Suprapubic skin (tissue), 3 donors: ENCODE data around the gene ETS1.

Experiments
- POLR2A ChIP-seq, 2 donors: fragments of 450-650 bp; IDR thresholded peaks; one replicate each; pipeline ENCODE4 v1.6.1; 2017; ENCODE audit warnings: antibody characterized with exemption in 2 of 2, mild to moderate bottlenecking in 2 of 2, moderate library complexity in 2 of 2
- TF ChIP-seq, protein P1 (sequence below), 2 donors: fragments of 200-600 bp in 1 of 2; fragments of 450-650 bp in 1 of 2; sonication (generic) in 1 of 2; IDR thresholded peaks; one replicate each; pipeline ENCODE4 v1.5.1; 2016 to 2019; ENCODE audit warnings: antibody characterized with exemption in 2 of 2, mild to moderate bottlenecking in 1 of 2, moderate library complexity in 1 of 2

DNA sequence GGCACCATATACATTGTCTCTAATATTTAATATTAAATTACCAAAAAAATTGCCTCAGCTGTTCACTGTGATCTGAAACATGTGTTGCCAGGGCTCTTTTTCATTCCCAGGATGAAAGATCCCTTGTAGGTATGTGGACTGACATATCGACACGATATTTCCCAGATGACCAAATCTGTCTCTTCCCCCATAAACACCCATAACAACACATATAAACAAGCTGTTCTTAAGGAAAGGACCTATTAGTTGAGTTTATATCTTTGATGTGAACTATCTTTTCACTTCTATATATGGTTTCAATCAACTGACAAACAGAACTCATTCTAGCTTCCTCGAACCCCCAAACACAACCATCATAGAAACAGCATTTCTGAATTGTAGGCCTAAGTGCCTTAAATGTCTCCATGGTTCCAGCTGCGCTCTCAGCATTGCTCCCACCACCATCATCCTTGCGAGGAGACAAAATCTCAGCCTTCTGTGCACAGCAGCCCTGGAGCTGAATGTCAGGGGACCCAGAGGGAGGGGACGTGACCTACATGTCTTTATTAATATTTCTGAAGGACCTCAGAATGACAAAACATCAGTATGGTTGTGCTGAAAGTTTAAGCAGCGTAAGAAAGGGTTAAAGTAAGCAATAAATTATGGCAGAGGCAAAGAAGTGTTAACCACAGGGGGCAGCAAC is 67.0 kb downstream of the ETS1 start:
- TF ChIP-seq, protein P1, sequence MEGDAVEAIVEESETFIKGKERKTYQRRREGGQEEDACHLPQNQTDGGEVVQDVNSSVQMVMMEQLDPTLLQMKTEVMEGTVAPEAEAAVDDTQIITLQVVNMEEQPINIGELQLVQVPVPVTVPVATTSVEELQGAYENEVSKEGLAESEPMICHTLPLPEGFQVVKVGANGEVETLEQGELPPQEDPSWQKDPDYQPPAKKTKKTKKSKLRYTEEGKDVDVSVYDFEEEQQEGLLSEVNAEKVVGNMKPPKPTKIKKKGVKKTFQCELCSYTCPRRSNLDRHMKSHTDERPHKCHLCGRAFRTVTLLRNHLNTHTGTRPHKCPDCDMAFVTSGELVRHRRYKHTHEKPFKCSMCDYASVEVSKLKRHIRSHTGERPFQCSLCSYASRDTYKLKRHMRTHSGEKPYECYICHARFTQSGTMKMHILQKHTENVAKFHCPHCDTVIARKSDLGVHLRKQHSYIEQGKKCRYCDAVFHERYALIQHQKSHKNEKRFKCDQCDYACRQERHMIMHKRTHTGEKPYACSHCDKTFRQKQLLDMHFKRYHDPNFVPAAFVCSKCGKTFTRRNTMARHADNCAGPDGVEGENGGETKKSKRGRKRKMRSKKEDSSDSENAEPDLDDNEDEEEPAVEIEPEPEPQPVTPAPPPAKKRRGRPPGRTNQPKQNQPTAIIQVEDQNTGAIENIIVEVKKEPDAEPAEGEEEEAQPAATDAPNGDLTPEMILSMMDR (IDR thresholded peaks at IDR 0.05) = no peak
- TF ChIP-seq POLR2A (IDR thresholded peaks at IDR 0.05) = no peak
